Measurements from ENCODE around the gene SLC35G3. TPM values are rescaled to one million over a fixed set of nuclear protein-coding genes. Genes with fewer than 3 reads are reported as not detected.
"Not testable (repeated sequence)": the region's sequence is repeated elsewhere in the genome, so short reads cannot be mapped to it uniquely, and the experiment has no call there.

SLC35G3 gene
- total RNA-seq, 2 experiments from 2014 or later, result not detected

DNA sequence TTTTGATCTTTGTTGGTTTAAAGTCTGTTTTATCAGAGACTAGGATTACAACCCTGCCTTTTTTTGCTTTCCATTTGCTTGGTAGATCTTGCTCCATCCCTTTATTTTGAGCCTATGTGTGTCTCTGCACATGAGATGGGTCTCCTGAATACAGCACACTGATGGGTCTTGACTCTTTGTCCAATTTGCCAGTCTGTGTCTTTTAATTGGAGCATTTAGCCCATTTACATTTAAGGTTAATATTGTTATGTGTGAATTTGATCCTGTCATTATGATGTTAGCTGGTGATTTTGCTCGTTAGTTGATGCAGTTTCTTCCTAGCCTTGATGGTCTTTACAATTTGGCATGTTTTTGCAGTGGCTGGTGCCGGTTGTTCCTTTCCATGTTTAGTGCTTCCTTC is 8.4 kb upstream of the SLC35G3 start:
- H3K27me3 Mint-ChIP-seq (ENCODE audit: low read depth); intact Hi-C loops (cut with micrococcal nuclease); H3K4me3 Mint-ChIP-seq; H3K27ac Mint-ChIP-seq; H3K4me1 Mint-ChIP-seq (ENCODE audit: low read depth); DNase-seq; H3K36me3 Mint-ChIP-seq (ENCODE audit: low read depth); CTCF ChIA-PET: not testable (repeated sequence)
- H3K9me3 Mint-ChIP-seq, result peaks cover 26% of the 10 kb centered on the region

DNA sequence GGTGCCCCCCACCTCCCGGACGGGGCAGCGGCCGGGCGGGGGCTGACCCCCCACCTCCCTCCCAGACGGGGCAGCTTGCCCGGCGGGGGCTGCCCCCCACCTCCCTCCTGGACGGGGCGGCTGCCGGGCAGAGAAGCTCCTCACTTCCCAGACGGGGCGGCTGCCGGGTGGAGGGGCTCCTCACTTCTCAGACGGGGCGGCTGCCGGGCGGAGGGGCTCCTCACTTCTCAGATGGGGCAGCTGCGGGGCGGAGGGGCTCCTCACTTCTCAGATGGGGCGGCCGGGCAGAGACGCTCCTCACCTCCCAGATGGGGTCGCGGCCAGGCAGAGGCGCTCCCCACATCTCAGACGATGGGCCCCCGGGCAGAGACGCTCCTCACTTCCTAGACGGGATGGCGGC is 869 bp upstream of the SLC35G3 start:
- intact Hi-C loops (cut with micrococcal nuclease); H3K36me3 Mint-ChIP-seq (ENCODE audit: low read depth); H3K27me3 Mint-ChIP-seq (ENCODE audit: low read depth); DNase-seq; H3K27ac Mint-ChIP-seq; H3K4me3 Mint-ChIP-seq; CTCF ChIA-PET: not testable (repeated sequence)
- Mint-ChIP-seq H3K4me1 (ENCODE audit: low read depth) (peaks cover 18% of the 10 kb centered on the region), H3K9me3 (peaks cover 12% of the 10 kb centered on the region)

DNA sequence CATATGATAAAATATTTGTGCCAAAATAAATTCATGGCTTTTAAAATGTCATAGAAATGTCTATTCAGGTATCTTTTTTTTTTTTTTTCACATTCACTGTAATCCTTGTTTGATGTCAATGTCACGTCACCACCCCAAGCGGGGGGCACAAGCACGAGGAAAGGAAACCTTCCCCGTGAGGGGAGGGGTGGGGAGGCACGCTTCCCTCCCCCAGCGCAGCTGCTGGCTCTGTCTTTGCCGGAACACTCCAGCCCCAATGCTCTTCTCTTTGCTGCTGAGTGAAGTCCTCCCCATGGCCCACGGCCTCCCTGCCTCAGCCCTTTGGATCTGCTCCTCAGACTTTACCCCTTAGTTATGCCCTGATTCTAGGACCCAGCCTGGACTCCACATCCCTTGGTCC is 1.5 kb downstream of the SLC35G3 start:
- H3K27ac Mint-ChIP-seq, result no peak overlapping the region
- H3K4me3 Mint-ChIP-seq, result peak overlapping the region; percentile 28
- no peak for DNase-seq
- peaks cover 37% of the 10 kb centered on the region for H3K4me1 Mint-ChIP-seq (ENCODE audit: low read depth)
- CTCF ChIA-PET, result interaction anchor here (0.7 kb wide), 1 partner anchor 49 kb away, joined by 4 read pairs; no protein-coding TSS in a partner anchor
- H3K36me3 Mint-ChIP-seq (ENCODE audit: low read depth), result no peaks in the 10 kb centered on the region
- intact Hi-C loops (cut with micrococcal nuclease), result no loop called here
- peaks cover 4% of the 10 kb centered on the region for H3K9me3 Mint-ChIP-seq
- H3K27me3 Mint-ChIP-seq (ENCODE audit: low read depth), result no peaks in the 10 kb centered on the region

- Mint-ChIP-seq H3K27me3 (ENCODE audit: low read depth) (no peaks in the 10 kb centered on the region), H3K27ac (no peak overlapping the region), H3K4me3 (no peak overlapping the region), H3K36me3 (ENCODE audit: low read depth) (no peaks in the 10 kb centered on the region), H3K4me1 (ENCODE audit: low read depth) (peaks cover 49% of the 10 kb centered on the region), H3K9me3 (peaks cover 4% of the 10 kb centered on the region)
- no peak for DNase-seq
- CTCF ChIA-PET, result interaction anchor here (0.6 to 0.9 kb wide), 3 partner anchors 57 to 157 kb away, joined by 3 to 4 read pairs (median 3); no protein-coding TSS in a partner anchor
- intact Hi-C loops (cut with micrococcal nuclease), result no loop called here
Measured at GRCh38 chr17:35191001-35191695, 3.0 kb downstream of the SLC35G3 start.

GRCh38 chr17:35189291-35189690 is 4.9 kb downstream of the SLC35G3 start:
- no peak overlapping the region for H3K4me3 Mint-ChIP-seq
- no peaks in the 10 kb centered on the region for H3K9me3 Mint-ChIP-seq
- H3K36me3 Mint-ChIP-seq (ENCODE audit: low read depth), result no peaks in the 10 kb centered on the region
- intact Hi-C loops (cut with micrococcal nuclease), result no loop called here
- CTCF ChIA-PET, result interaction anchor here (0.8 kb wide), 1 partner anchor 76 kb away, joined by 3 read pairs; no protein-coding TSS in a partner anchor
- no peak for DNase-seq
- no peaks in the 10 kb centered on the region for H3K27me3 Mint-ChIP-seq (ENCODE audit: low read depth)
- peaks cover 57% of the 10 kb centered on the region for H3K4me1 Mint-ChIP-seq (ENCODE audit: low read depth)
- H3K27ac Mint-ChIP-seq, result no peak overlapping the region

- peak overlapping the region; percentile 20 for H3K27ac Mint-ChIP-seq
- H3K4me3 Mint-ChIP-seq, result no peak overlapping the region
- no peak for DNase-seq
- H3K4me1 Mint-ChIP-seq (ENCODE audit: low read depth), result peaks cover 61% of the 10 kb centered on the region
- no peaks in the 10 kb centered on the region for H3K27me3 Mint-ChIP-seq (ENCODE audit: low read depth)
- no peaks in the 10 kb centered on the region for H3K9me3 Mint-ChIP-seq
- no peaks in the 10 kb centered on the region for H3K36me3 Mint-ChIP-seq (ENCODE audit: low read depth)
- CTCF ChIA-PET, result interaction anchor here (0.7 kb wide), 1 partner anchor 53 kb away, joined by 4 read pairs; no protein-coding TSS in a partner anchor
- intact Hi-C loops (cut with micrococcal nuclease), result no loop called here
Measured at GRCh38 chr17:35188111-35188510, 6.1 kb downstream of the SLC35G3 start.

DNA sequence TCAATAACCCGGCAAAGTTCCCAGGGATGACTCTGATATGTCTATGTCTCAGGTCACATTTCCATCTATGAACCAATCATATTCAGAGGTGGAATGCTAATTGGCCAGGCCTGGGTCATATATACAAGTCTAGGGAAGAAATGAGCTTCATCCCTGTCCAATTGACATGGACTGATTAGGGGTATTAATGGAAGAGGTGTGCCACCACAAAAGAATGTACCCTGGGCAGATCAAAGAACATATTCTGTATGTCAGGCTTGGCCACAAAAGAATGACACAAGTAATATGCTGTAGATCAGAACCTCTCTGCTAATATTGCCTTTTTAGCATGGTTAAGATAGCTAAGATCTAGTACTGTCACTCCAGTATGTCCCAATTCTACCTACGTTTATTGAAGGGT is 6.7 kb downstream of the SLC35G3 start:
- CTCF ChIA-PET, result interaction anchor here (0.5 kb wide), 1 partner anchor 10 kb away, joined by 3 read pairs; no protein-coding TSS in a partner anchor
- Mint-ChIP-seq H3K36me3 (ENCODE audit: low read depth) (no peaks in the 10 kb centered on the region), H3K9me3 (no peaks in the 10 kb centered on the region), H3K4me1 (ENCODE audit: low read depth) (peaks cover 56% of the 10 kb centered on the region), H3K4me3 (no peak overlapping the region), H3K27ac (no peak overlapping the region), H3K27me3 (ENCODE audit: low read depth) (no peaks in the 10 kb centered on the region)
- intact Hi-C loops (cut with micrococcal nuclease), result no loop called here
- DNase-seq, result no peak

- H3K4me3 Mint-ChIP-seq, result no peak overlapping the region
- CTCF ChIA-PET, result no interaction called here
- no peak overlapping the region for H3K27ac Mint-ChIP-seq
- peak; percentile 56 for DNase-seq
- H3K27me3 Mint-ChIP-seq (ENCODE audit: low read depth), result no peaks in the 10 kb centered on the region
- peaks cover 47% of the 10 kb centered on the region for H3K4me1 Mint-ChIP-seq (ENCODE audit: low read depth)
- intact Hi-C loops (cut with micrococcal nuclease), result no loop called here
- no peaks in the 10 kb centered on the region for H3K36me3 Mint-ChIP-seq (ENCODE audit: low read depth)
- H3K9me3 Mint-ChIP-seq, result no peaks in the 10 kb centered on the region
Measured at GRCh38 chr17:35185849-35186248, 8.3 kb downstream of the SLC35G3 start.

- intact Hi-C loops (cut with micrococcal nuclease), result no loop called here
- Mint-ChIP-seq H3K4me1 (ENCODE audit: low read depth) (peaks cover 42% of the 10 kb centered on the region), H3K4me3 (no peak overlapping the region), H3K36me3 (ENCODE audit: low read depth) (no peaks in the 10 kb centered on the region), H3K27me3 (ENCODE audit: low read depth) (no peaks in the 10 kb centered on the region), H3K27ac (no peak overlapping the region), H3K9me3 (no peaks in the 10 kb centered on the region)
- DNase-seq, result no peak
- CTCF ChIA-PET, result interaction anchor here (0.6 to 1.3 kb wide), 2 partner anchors 17 to 58 kb away, joined by 4 read pairs; partner anchors contain the start of gene SLFN5
Measured at GRCh38 chr17:35184274-35184673, 9.9 kb downstream of the SLC35G3 start.

- CTCF ChIA-PET, result interaction anchor here (1.3 kb wide), 1 partner anchor 16 kb away, joined by 4 read pairs; no protein-coding TSS in a partner anchor
- H3K27me3 Mint-ChIP-seq (ENCODE audit: low read depth), result no peaks in the 10 kb centered on the region
Measured at GRCh38 chr17:35183332-35183731, 10.9 kb downstream of the SLC35G3 start.

DNA sequence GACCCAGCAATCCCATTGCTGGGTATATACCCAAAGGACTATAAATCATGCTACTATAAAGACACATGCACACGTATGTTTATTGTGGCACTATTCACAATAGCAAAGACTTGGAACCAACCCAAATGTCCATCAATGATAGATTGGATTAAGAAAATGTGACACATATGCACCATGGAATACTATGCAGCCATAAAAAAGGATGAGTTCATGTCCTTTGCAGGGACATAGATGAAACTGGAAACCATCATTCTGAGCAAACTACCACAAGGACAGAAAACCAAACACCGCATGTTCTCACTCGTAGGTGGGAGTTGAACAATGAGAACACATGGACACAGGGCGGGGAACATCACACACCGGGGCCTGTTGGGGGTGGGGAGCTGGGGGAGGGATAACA is 14.8 kb downstream of the SLC35G3 start:
- intact Hi-C loops (cut with micrococcal nuclease), result loop anchor here (5.0 to 10.0 kb wide), 2 partner anchors 33 to 625 kb away; partner anchors contain the start of gene TAF15
- H3K36me3 Mint-ChIP-seq (ENCODE audit: low read depth); H3K27ac Mint-ChIP-seq; DNase-seq; H3K4me3 Mint-ChIP-seq; CTCF ChIA-PET; H3K9me3 Mint-ChIP-seq; H3K27me3 Mint-ChIP-seq (ENCODE audit: low read depth): not testable (repeated sequence)
- H3K4me1 Mint-ChIP-seq (ENCODE audit: low read depth), result peaks cover 52% of the 10 kb centered on the region

More at GRCh38 chr17:35183332-35183731, 10.9 kb downstream of the SLC35G3 start:
- intact Hi-C loops (cut with micrococcal nuclease), result no loop called here
- Mint-ChIP-seq H3K9me3 (no peaks in the 10 kb centered on the region), H3K4me3 (no peak overlapping the region), H3K27ac (no peak overlapping the region), H3K36me3 (ENCODE audit: low read depth) (no peaks in the 10 kb centered on the region), H3K4me1 (ENCODE audit: low read depth) (peaks cover 40% of the 10 kb centered on the region)
- no peak for DNase-seq

DNA sequence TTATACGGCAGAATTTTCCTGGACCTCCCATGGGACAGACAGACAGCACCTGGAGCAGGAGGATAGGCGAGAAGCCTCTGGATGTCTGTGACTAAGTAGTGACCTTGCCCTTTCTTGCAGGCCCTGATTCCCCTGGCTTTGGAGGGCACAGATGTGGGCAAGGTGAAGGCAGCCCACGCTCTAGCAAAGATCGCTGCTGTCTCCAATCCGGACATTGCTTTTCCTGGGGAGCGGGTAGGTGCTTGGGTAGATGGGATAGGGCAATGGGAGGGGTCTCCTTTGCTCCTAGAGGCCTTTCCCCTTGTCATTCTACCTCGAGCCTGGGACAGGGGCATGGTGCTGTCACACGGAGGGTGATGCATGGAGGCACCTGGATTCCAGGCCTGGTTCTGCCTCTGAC is 17.3 kb downstream of the SLC35G3 start:
- no peaks in the 10 kb centered on the region for H3K9me3 Mint-ChIP-seq
- intact Hi-C loops (cut with micrococcal nuclease), result loop anchor here (5.0 to 10.0 kb wide), 2 partner anchors 35 to 628 kb away; partner anchors contain the start of gene TAF15
- no peak overlapping the region for H3K4me3 Mint-ChIP-seq
- H3K27ac Mint-ChIP-seq, result no peak overlapping the region
- CTCF ChIA-PET, result no interaction called here
- no peaks in the 10 kb centered on the region for H3K27me3 Mint-ChIP-seq (ENCODE audit: low read depth)
- H3K4me1 Mint-ChIP-seq (ENCODE audit: low read depth), result peaks cover 52% of the 10 kb centered on the region
- no peak for DNase-seq
- no peaks in the 10 kb centered on the region for H3K36me3 Mint-ChIP-seq (ENCODE audit: low read depth)
